ENCODE data around the gene DTX4. TPM values are rescaled to one million over a fixed set of nuclear protein-coding genes. Genes with fewer than 3 reads are reported as not detected.

The DTX4 gene
- total RNA-seq, 1 donor from 2014 or later, result 43.1 TPM

DNA sequence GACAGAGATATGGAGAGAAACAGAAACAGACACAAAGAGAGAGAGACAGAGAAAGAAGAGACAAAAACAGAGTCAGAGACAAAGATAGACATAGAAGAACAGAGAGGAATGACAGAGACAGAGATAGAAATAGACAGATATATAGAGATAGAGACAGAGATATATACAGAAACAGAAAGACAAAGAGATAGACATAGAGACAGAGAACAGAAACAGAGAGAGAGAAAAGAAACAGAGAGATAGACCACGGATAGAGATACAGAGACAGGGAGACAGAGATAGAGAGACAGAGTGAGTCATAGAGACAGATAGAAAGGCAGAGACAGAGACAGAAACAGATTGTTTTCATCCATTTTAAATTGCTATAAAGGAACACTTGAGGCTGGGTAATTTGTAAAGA is 53.1 kb downstream of the DTX4 start:
- no peak for ATAC-seq
- DNase-seq, result no peak
- Histone ChIP-seq H3K27ac (peak overlapping the region; percentile 67), H3K9me3 (no peaks in the 10 kb centered on the region), H3K4me1 (peaks cover 38% of the 10 kb centered on the region), H3K27me3 (no peaks in the 10 kb centered on the region), H3K36me3 (no peaks in the 10 kb centered on the region), H3K4me3 (no peak overlapping the region)
- TF ChIP-seq, protein P1, sequence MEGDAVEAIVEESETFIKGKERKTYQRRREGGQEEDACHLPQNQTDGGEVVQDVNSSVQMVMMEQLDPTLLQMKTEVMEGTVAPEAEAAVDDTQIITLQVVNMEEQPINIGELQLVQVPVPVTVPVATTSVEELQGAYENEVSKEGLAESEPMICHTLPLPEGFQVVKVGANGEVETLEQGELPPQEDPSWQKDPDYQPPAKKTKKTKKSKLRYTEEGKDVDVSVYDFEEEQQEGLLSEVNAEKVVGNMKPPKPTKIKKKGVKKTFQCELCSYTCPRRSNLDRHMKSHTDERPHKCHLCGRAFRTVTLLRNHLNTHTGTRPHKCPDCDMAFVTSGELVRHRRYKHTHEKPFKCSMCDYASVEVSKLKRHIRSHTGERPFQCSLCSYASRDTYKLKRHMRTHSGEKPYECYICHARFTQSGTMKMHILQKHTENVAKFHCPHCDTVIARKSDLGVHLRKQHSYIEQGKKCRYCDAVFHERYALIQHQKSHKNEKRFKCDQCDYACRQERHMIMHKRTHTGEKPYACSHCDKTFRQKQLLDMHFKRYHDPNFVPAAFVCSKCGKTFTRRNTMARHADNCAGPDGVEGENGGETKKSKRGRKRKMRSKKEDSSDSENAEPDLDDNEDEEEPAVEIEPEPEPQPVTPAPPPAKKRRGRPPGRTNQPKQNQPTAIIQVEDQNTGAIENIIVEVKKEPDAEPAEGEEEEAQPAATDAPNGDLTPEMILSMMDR (IDR thresholded peaks at IDR 0.05), result no peak
- intact Hi-C loops (cut with DNase I), result no loop called here

DNA sequence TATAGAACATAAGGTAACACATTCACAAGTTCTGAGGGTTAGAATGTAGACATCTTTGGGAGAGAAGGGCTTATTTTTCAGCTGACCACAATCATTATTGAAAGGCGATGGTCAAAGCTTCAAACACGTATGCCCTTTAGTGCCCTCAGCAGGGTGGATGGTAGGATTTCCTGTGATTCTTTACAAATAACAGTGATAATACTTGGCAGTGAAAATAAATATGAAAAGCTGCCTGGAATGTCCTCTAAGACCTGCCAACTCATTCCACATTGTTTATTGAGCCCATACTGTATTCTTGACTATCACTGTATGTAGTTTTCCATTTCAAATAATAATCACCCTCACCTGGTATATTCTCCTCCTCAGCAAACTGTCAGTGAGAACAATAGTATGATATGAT is 54.5 kb downstream of the DTX4 start:
- H3K4me1 ChIP-seq, result peaks cover 33% of the 10 kb centered on the region
- H3K4me3 ChIP-seq, result no peak overlapping the region
- intact Hi-C loops (cut with DNase I), result no loop called here
- DNase-seq (no peak), ATAC-seq (no peak)
- H3K27ac ChIP-seq, result no peak overlapping the region
- H3K9me3 ChIP-seq, result no peaks in the 10 kb centered on the region
- no peaks in the 10 kb centered on the region for H3K27me3 ChIP-seq
- no peaks in the 10 kb centered on the region for H3K36me3 ChIP-seq
- TF ChIP-seq, protein P1 (IDR thresholded peaks at IDR 0.05), result no peak

DNA sequence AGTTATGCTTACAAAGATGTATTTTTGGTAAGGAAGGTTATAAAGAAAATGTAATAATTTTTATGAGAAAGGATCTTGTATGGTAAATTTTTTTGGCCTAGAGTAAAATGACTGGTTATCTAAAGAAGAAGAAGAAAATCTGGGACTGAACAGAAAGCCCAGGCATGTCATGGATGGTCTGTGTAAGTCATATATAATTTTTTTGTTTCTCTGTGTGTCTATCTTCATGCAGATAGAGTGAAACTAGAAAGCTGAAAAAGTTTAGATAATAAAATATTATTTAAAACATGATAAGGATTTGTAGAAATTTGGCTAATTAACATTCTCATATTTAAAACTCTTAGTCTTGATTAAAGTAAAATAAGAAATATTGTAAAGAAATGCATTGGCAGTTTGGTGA is 68.4 kb downstream of the DTX4 start:
- H3K36me3 ChIP-seq, result no peaks in the 10 kb centered on the region
- no peaks in the 10 kb centered on the region for H3K27me3 ChIP-seq
- H3K4me3 ChIP-seq, result no peak overlapping the region
- intact Hi-C loops (cut with DNase I), result no loop called here
- H3K27ac ChIP-seq, result no peak overlapping the region
- TF ChIP-seq, protein P1 (IDR thresholded peaks at IDR 0.05), result no peak
- no peaks in the 10 kb centered on the region for H3K9me3 ChIP-seq
- ATAC-seq (no peak), DNase-seq (no peak)
- no peaks in the 10 kb centered on the region for H3K4me1 ChIP-seq

DNA sequence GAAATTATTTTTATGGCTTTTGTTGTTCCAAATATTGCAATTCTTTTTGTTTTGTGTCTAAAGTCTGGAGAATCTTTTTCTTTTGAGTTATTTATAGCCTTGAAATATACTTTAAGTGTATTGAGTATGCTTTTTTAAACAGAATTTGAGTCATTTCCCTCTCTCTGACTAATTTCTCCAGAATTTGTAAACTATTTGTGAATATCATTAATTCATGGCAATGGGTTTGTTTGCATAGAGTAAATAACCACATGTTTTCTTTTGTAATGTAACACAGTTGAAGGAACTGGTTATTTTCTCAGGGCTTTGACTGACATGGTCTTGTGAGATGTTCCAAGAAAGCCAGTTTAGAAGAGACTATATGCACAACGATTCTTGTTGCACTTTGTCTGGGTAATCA is 71.7 kb downstream of the DTX4 start:
- no peak overlapping the region for H3K4me3 ChIP-seq
- ATAC-seq (no peak), DNase-seq (no peak)
- H3K9me3 ChIP-seq, result no peaks in the 10 kb centered on the region
- peaks cover 13% of the 10 kb centered on the region for H3K4me1 ChIP-seq
- H3K36me3 ChIP-seq, result no peaks in the 10 kb centered on the region
- no peak overlapping the region for H3K27ac ChIP-seq
- TF ChIP-seq, protein P1 (IDR thresholded peaks at IDR 0.05), result no peak
- H3K27me3 ChIP-seq, result no peaks in the 10 kb centered on the region
- intact Hi-C loops (cut with DNase I), result no loop called here

DNA sequence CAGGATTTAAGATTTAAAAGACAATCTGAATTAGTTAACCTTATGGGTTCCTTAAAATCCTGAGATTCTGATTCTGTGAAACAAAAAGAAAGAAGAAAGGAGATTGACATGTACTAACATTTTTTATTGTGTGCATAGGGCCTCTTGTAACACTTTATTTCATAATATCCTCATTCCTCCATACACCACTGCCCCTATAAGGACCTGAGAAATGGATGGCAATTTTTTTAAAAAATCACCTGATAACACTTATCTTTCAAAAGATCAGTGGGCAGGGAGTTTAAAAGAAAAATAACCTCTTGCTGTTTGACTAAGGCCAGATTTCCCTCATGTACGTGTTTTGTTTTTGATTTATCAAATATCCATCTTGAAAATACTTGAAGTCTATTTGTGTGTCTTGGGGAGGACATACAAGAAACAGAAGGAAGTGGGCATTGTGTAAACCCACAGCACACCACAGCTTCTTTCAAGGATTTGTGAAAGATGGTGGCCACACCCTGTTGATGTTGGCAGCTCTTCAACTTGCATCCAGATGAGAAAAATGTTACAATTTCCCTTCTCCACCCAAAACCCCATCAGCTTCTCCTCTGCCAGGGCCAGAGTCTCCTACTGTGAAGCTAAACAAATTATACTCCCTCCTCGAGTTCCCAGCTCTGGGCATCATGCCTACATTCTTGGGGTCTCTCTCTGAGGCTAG is 75.7 kb downstream of the DTX4 start:
- intact Hi-C loops (cut with DNase I), result no loop called here
- ATAC-seq (peak; percentile 91), DNase-seq (no peak)
- no peak overlapping the region for H3K4me3 ChIP-seq
- no peak overlapping the region for H3K27ac ChIP-seq
- H3K9me3 ChIP-seq, result no peaks in the 10 kb centered on the region
- H3K36me3 ChIP-seq, result no peaks in the 10 kb centered on the region
- H3K27me3 ChIP-seq, result no peaks in the 10 kb centered on the region
- TF ChIP-seq, protein P1 (IDR thresholded peaks at IDR 0.05), result no peak
- peaks cover 13% of the 10 kb centered on the region for H3K4me1 ChIP-seq

DNA sequence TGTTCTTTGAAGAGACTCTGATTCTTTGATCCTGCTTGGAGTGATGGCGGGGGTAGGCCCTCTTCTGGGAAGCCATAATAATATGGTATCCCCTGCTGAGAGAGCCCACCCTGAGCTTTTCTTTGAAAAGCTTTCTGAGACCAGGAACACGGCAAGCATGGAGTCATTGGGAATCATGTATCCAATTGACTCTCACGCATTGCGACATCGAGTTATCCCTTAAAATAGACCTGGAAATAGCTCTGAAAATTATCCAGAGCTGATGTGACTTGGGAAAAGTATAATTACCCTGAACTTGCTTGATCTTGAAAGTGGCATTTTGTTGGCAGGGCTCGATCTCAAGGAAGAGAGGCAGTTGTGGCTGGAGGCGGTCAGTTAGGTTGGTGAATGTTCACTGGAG is 77.6 kb downstream of the DTX4 start:
- intact Hi-C loops (cut with DNase I), result no loop called here
- no peak overlapping the region for H3K4me3 ChIP-seq
- TF ChIP-seq, protein P1 (IDR thresholded peaks at IDR 0.05), result no peak
- no peaks in the 10 kb centered on the region for H3K36me3 ChIP-seq
- H3K4me1 ChIP-seq, result peaks cover 13% of the 10 kb centered on the region
- no peaks in the 10 kb centered on the region for H3K9me3 ChIP-seq
- DNase-seq (no peak), ATAC-seq (no peak)
- H3K27me3 ChIP-seq, result no peaks in the 10 kb centered on the region
- no peak overlapping the region for H3K27ac ChIP-seq

Measured in upper lobe of right lung (tissue), 1 donor.